Neuronal stem cell (in vitro differentiated cells): Measurements from ENCODE around the gene NDEL1. TPM values are rescaled to one million over a fixed set of nuclear protein-coding genes. Genes with fewer than 3 reads are reported as not detected.

ENCODE experiments used
- DNase-seq: peaks from one replicate; pipeline ENCODE4 v3.0.0-alpha.2; 2013; ENCODE audit warnings: low spot score
- H2AFZ ChIP-seq: one replicate; pipeline ENCODE4 v1.6.1; 2013; ENCODE audit warnings: mild to moderate bottlenecking, low read length, inconsistent platforms
- H2AK5ac ChIP-seq: 2 replicates; pipeline ENCODE4 v1.6.1; 2013; ENCODE audit warnings: low read depth, mild to moderate bottlenecking, inconsistent platforms, low read length, moderate library complexity, mixed read lengths
- H2BK120ac ChIP-seq: 2 replicates; pipeline ENCODE4 v1.6.1; 2013; ENCODE audit warnings: low read depth, mild to moderate bottlenecking, inconsistent platforms, low read length, moderate library complexity, mixed read lengths
- H2BK12ac ChIP-seq: one replicate; pipeline ENCODE4 v1.6.1; 2013; ENCODE audit warnings: low read length, inconsistent platforms
- H2BK15ac ChIP-seq: 2 replicates; pipeline ENCODE4 v1.6.1; 2013; ENCODE audit warnings: mild to moderate bottlenecking, low read length, inconsistent platforms, mixed read lengths
- H2BK5ac ChIP-seq: one replicate; pipeline ENCODE4 v1.6.1; 2013; ENCODE audit warnings: inconsistent platforms, mild to moderate bottlenecking, low read length, moderate library complexity
- H3K14ac ChIP-seq: one replicate; pipeline ENCODE4 v1.6.1; 2013; ENCODE audit warnings: low read length, inconsistent platforms
- H3K18ac ChIP-seq: 2 replicates; pipeline ENCODE4 v1.6.1; 2013; ENCODE audit warnings: low read length, inconsistent platforms
- H3K23ac ChIP-seq: 2 replicates; pipeline ENCODE4 v1.6.1; 2013; ENCODE audit warnings: low read depth, mild to moderate bottlenecking, mixed read lengths, low read length, inconsistent platforms; ENCODE audit not compliant: poor library complexity
- H3K27ac ChIP-seq: replicated peaks from 3 replicates; pipeline ENCODE4 v1.5.1; 2013; ENCODE audit warnings: low read length, inconsistent platforms
- H3K27me3 ChIP-seq, 3 experiments: 2 replicates each; pipeline ENCODE4 v1.6.1; 2013; ENCODE audit warnings: low read length in 3 of 3, mild to moderate bottlenecking in 2 of 3, inconsistent platforms in 1 of 3, low read depth in 1 of 3, mixed read lengths in 1 of 3, moderate library complexity in 1 of 3; ENCODE audit not compliant: control insufficient read depth in 3 of 3, insufficient read depth in 3 of 3
- H3K36me3 ChIP-seq, 2 donors: replicated peaks in 1 of 2; 2 replicates each; pipeline ENCODE4 v1.6.1; 2013; ENCODE audit warnings: low read length in 2 of 2; ENCODE audit not compliant: control insufficient read depth in 2 of 2, insufficient read depth in 2 of 2
- H3K4ac ChIP-seq: 2 replicates; pipeline ENCODE4 v1.6.1; 2013; ENCODE audit warnings: inconsistent platforms, mild to moderate bottlenecking, low read length, moderate library complexity
- H3K4me1 ChIP-seq, 2 donors: 1 replicate in 1 of 2; 2 replicates in 1 of 2; pipeline ENCODE4 v1.6.1; 2013; ENCODE audit warnings: low read length in 2 of 2, low read depth in 1 of 2; ENCODE audit not compliant: control insufficient read depth in 2 of 2, insufficient read depth in 1 of 2
- H3K4me2 ChIP-seq: one replicate; pipeline ENCODE4 v1.6.1; 2013; ENCODE audit warnings: mild to moderate bottlenecking, low read length, inconsistent platforms; ENCODE audit not compliant: insufficient read depth, poor library complexity, severe bottlenecking
- H3K4me3 ChIP-seq, 2 donors: 2 replicates each; pipeline ENCODE4 v1.5.1; 2013; ENCODE audit warnings: low read length in 2 of 2, mild to moderate bottlenecking in 2 of 2, inconsistent platforms in 1 of 2, moderate library complexity in 1 of 2
- H3K79me1 ChIP-seq: one replicate; pipeline ENCODE4 v1.6.1; 2013; ENCODE audit warnings: low read depth, mild to moderate bottlenecking, inconsistent platforms, low read length, moderate library complexity
- H3K9ac ChIP-seq: one replicate; pipeline ENCODE4 v1.6.1; 2013; ENCODE audit warnings: mild to moderate bottlenecking, low read depth, low read length, inconsistent platforms; ENCODE audit not compliant: poor library complexity
- H3K9me3 ChIP-seq, 2 donors: replicated peaks in 1 of 2; 2 replicates each; pipeline versions ENCODE3 to v1.6.1; 2013; ENCODE audit warnings: low read length in 2 of 2, mild to moderate bottlenecking in 2 of 2, inconsistent platforms in 1 of 2, low read depth in 1 of 2, mixed read lengths in 1 of 2, moderate library complexity in 1 of 2; ENCODE audit not compliant: control insufficient read depth in 2 of 2, insufficient read depth in 1 of 2
- H4K8ac ChIP-seq: one replicate; pipeline ENCODE4 v1.6.1; 2013; ENCODE audit warnings: low read depth, mild to moderate bottlenecking, inconsistent platforms, low read length, moderate library complexity
- H4K91ac ChIP-seq: one replicate; pipeline ENCODE4 v1.6.1; 2013; ENCODE audit warnings: low read length, low read depth, mild to moderate bottlenecking, inconsistent platforms; ENCODE audit not compliant: poor library complexity
- WGBS, 2 donors: extraction: QIAGEN DNeasy Blood & Tissue Kit; methylation state at CpG; one replicate each; pipeline ENCODE4 v1.1.7; 2013; ENCODE audit warnings: missing lambda C conversion rate in 2 of 2, mixed read lengths in 1 of 2; ENCODE audit not compliant: insufficient read length in 2 of 2, insufficient replicate concordance in 1 of 2; ENCODE audit errors: extremely low coverage in 2 of 2; 5-methylcytosine and 5-hydroxymethylcytosine counted together
- polyA plus RNA-seq, 2 experiments: library from polyadenylated mRNA; stranded (reverse); fragments of 200-250 nt; gene quantifications; one replicate each; pipeline ENCODE4 v1.2.3, GENCODE V29; 2013

The NDEL1 gene
- 27.9 TPM for polyA plus RNA-seq (2013, experiment 1 of 2)
- 26.7 TPM for polyA plus RNA-seq (2013, experiment 2 of 2)

GRCh38 chr17:8435245-8436168 lies at the start of gene NDEL1:
Gene NDEL1, plus strand, starts transcription at chr17:8435884. Its CDS starts 8,388 bp downstream, at chr17:8444272.
- no peak within 1 kb of the TSS for H4K91ac ChIP-seq
- no peak within 1 kb of the TSS for H2AK5ac ChIP-seq
- H3K18ac ChIP-seq: peak within 1 kb of the TSS; percentile 94
- H3K27me3 ChIP-seq: peaks cover 0 to 3% (median 0%) of the 10 kb centered on the region in 3 experiments
- H3K36me3 ChIP-seq: peaks cover 3 to 11% of the 10 kb centered on the region in 2 donors
- peaks cover 4% of the 10 kb centered on the region for H3K79me1 ChIP-seq
- H3K4me2 ChIP-seq: peak within 1 kb of the TSS; percentile 73
- H3K4me3 ChIP-seq: peak within 1 kb of the TSS; percentile 80 to 99
- H3K27ac ChIP-seq: peak within 1 kb of the TSS; percentile 86
- no peak within 1 kb of the TSS for H3K4ac ChIP-seq
- peak within 1 kb of the TSS; percentile 90 for H2BK5ac ChIP-seq
- H2BK15ac ChIP-seq: peak within 1 kb of the TSS; percentile 67
- H4K8ac ChIP-seq: no peak within 1 kb of the TSS
- peak within 1 kb of the TSS; percentile 94 for H2AFZ ChIP-seq
- H3K14ac ChIP-seq: peak within 1 kb of the TSS; percentile 94
- DNase-seq: peak; percentile 97
- no peak within 1 kb of the TSS for H2BK120ac ChIP-seq
- H2BK12ac ChIP-seq: peak within 1 kb of the TSS; percentile 41
- no CpG with 5 or more reads among the region's 68 CpGs for WGBS, 2 donors
- H3K4me1 ChIP-seq: peaks cover 0 to 2% of the 10 kb centered on the region in 2 donors
- H3K23ac ChIP-seq: peak within 1 kb of the TSS; percentile 97
- peak within 1 kb of the TSS; percentile 95 for H3K9ac ChIP-seq
- no peaks in the 10 kb centered on the region for H3K9me3 ChIP-seq

- Histone ChIP-seq H2AK5ac (no peak overlapping the region), H2BK12ac (no peak overlapping the region), H3K4ac (no peak overlapping the region), H4K91ac (no peak overlapping the region), H3K23ac (no peak overlapping the region), H3K4me3 (no peak overlapping the region), H3K9me3 (no peaks in the 10 kb centered on the region), H3K27me3 (no peaks in the 10 kb centered on the region), H2AFZ (no peak overlapping the region), H3K4me2 (no peak overlapping the region), H3K36me3 (peaks cover 2 to 3% of the 10 kb centered on the region in 2 donors), H3K27ac (no peak overlapping the region), H3K18ac (no peak overlapping the region), H3K9ac (no peak overlapping the region), H2BK120ac (no peak overlapping the region), H3K79me1 (no peaks in the 10 kb centered on the region), H3K14ac (no peak overlapping the region), H2BK15ac (no peak overlapping the region), H2BK5ac (no peak overlapping the region), H3K4me1 (peaks cover 2% of the 10 kb centered on the region in 2 donors), H4K8ac (no peak overlapping the region)
- DNase-seq: no peak
- no CpG with 5 or more reads among the region's 6 CpGs for WGBS, 2 donors
Measured at GRCh38 chr17:8386841-8387240, 48.8 kb upstream of the NDEL1 start.

GRCh38 chr17:8387914-8388651 lies 47.6 kb upstream of the NDEL1 start:
- no peak overlapping the region for H2AFZ ChIP-seq
- H3K4ac ChIP-seq: no peak overlapping the region
- H3K4me2 ChIP-seq: no peak overlapping the region
- no peaks in the 10 kb centered on the region for H3K4me1 ChIP-seq
- no peak overlapping the region for H4K91ac ChIP-seq
- H2AK5ac ChIP-seq: no peak overlapping the region
- H3K18ac ChIP-seq: no peak overlapping the region
- peak overlapping the region in 1 of 2 donors; percentile 34 for H3K4me3 ChIP-seq
- no peak overlapping the region for H2BK120ac ChIP-seq
- H3K79me1 ChIP-seq: no peaks in the 10 kb centered on the region
- no peak overlapping the region for H2BK12ac ChIP-seq
- H3K23ac ChIP-seq: no peak overlapping the region
- no peak overlapping the region for H3K27ac ChIP-seq
- no peak overlapping the region for H4K8ac ChIP-seq
- H3K14ac ChIP-seq: no peak overlapping the region
- no peaks in the 10 kb centered on the region for H3K9me3 ChIP-seq
- DNase-seq: no peak
- H3K9ac ChIP-seq: no peak overlapping the region
- no peak overlapping the region for H2BK15ac ChIP-seq
- H3K36me3 ChIP-seq: no peaks in the 10 kb centered on the region
- H3K27me3 ChIP-seq: no peaks in the 10 kb centered on the region
- H2BK5ac ChIP-seq: no peak overlapping the region
- WGBS, 2 donors: no CpG with 5 or more reads among the region's 7 CpGs

GRCh38 chr17:8391711-8392110 lies 44.0 kb upstream of the NDEL1 start:
- Histone ChIP-seq H3K14ac (no peak overlapping the region), H2BK12ac (no peak overlapping the region), H2AK5ac (no peak overlapping the region), H3K9ac (no peak overlapping the region), H3K4ac (no peak overlapping the region), H2BK5ac (peak overlapping the region; percentile 48), H4K91ac (no peak overlapping the region), H3K4me2 (no peak overlapping the region), H3K18ac (peak overlapping the region; percentile 72), H2BK120ac (no peak overlapping the region), H3K4me1 (no peaks in the 10 kb centered on the region), H3K27me3 (peaks cover 0 to 15% (median 0%) of the 10 kb centered on the region in 3 experiments), H3K4me3 (no peak overlapping the region), H2BK15ac (no peak overlapping the region), H2AFZ (no peak overlapping the region), H3K9me3 (no peaks in the 10 kb centered on the region), H3K79me1 (no peaks in the 10 kb centered on the region), H3K23ac (peak overlapping the region; percentile 62), H3K27ac (no peak overlapping the region), H4K8ac (peak overlapping the region; percentile 59), H3K36me3 (no peaks in the 10 kb centered on the region)
- DNase-seq: no peak
- no CpG with 5 or more reads among the region's 9 CpGs for WGBS, 2 donors
